Ureter (tissue), 1 donor: ENCODE data around the gene NDFIP1. TPM values are rescaled to one million over a fixed set of nuclear protein-coding genes. Genes with fewer than 3 reads are reported as not detected.
"Not testable (repeated sequence)": the region's sequence is repeated elsewhere in the genome, so short reads cannot be mapped to it uniquely, and the experiment has no call there.

ENCODE experiments used
- DNase-seq: peaks from one replicate; pipeline ENCODE4 v3.0.0-alpha.2; 2020; ENCODE audit warnings: low spot score
- total RNA-seq: library from RNA; stranded (reverse); gene quantifications from one replicate; pipeline ENCODE4 v1.2.4, GENCODE V29; 2023
- donor health status: DM: yes; HTN: yes; CAD: no.

Gene NDFIP1
- 69.6 TPM for total RNA-seq

- peak; percentile 90 for DNase-seq
Measured at GRCh38 chr5:142108432-142109330, at the start of gene NDFIP1. Gene NDFIP1 (plus strand): TSS chr5:142108779. CDS start chr5:142108975, 196 bp downstream.

DNA sequence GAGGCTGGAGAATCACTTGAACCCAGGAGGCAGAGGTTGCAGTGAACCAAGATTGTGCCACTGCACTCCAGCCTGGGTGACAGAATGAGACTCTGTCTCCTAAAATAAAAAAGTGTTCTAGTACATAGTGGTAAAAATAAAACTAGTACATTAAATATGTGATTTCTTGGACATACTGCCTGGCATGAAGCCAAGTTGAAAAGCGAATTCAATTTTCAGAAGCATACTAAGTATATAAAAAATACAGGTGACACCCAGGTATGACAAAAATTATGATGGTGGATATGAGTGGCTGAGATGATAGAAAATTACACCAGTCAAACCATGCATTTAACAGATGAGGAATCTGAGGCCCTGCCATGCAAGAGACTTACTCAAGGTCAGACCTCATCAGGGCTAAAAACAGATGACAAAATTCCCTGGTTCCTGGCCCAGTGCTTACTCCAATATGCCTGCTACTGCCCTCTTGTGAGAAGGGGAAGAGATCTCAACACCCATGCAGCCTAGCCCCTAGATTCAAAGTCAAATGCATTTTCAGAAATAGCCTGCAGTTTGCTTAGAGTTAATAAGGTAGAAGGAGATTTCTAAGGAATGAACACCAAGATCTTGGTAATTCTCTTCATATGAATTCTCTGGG is 49.2 kb upstream of the NDFIP1 start:
- no peak for DNase-seq

- DNase-seq, result no peak
Measured at GRCh38 chr5:142063376-142063775, 45.2 kb upstream of the NDFIP1 start.

- DNase-seq, result peak; percentile 52
Measured at GRCh38 chr5:142063878-142064331, 44.7 kb upstream of the NDFIP1 start.

DNA sequence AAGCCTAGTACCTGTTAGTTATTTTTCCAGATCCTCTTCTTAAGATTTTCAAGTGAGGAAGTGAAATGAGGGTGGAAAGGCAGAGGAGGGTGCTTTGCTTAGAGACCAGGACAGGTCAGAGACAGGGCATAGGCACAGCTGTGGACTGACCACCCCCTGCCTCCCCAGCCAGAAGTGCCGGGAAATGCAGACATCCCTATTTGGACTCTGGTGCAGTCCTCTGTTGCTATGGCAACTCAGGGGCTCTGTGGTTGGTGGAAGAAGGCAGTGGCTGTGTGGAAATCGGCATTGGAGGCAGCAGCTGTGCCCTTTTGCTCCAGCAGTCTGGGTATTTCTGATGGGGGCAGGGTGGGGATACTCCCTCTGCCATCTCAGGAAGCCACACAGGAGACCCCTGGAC is 43.3 kb upstream of the NDFIP1 start:
- no peak for DNase-seq

- DNase-seq, result no peak
Measured at GRCh38 chr5:142069606-142070399, 38.8 kb upstream of the NDFIP1 start.

DNA sequence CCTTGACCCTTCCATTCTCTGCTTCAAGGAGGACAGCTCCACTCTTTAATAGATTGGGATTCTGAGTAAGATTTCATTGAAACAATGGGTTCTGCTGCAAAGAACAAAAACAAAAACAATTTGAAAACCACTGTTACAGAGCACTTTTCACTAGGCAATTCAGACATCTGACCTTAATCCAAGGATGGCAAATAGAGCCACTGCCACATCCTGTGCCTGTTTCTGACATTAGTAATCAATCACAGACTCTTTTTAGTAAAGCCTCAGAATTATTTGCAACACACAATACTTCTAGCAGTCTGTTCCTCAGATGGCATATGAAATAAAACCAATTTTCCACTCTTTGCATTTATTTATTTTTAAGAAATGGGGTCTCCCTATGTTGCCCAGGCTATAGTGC is 37.8 kb upstream of the NDFIP1 start:
- DNase-seq, result no peak

GRCh38 chr5:142072488-142072887 is 36.1 kb upstream of the NDFIP1 start:
- no peak for DNase-seq

DNA sequence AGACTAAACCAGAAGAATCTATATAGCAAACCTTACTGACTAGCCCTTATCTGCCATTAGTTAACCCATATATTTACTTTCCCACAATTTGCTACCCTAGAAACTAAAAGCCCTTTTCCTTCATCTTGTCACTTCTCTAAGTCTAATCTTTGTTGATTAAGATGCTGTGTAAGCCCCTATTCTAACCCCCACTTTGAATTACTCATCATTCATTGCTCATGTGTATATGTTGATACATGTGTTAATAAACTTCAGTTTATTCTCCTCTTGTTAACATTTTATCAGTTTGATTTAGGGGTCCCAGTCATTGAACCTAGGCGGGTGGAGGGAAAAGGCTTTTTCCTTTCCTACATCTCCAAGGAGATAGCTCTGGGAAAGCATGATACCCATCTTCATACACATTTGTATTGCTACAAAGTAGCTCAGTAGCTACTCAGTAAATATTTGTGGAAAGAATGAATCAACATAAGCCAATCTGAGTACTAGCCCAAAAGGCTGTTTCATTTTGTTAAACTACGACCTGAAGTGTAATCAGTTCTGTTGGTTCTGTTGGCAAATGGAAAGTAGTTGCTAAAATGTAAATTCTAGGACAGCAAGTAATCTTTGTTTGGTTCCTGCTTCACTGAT is 35.1 kb upstream of the NDFIP1 start:
- DNase-seq, result no peak

DNA sequence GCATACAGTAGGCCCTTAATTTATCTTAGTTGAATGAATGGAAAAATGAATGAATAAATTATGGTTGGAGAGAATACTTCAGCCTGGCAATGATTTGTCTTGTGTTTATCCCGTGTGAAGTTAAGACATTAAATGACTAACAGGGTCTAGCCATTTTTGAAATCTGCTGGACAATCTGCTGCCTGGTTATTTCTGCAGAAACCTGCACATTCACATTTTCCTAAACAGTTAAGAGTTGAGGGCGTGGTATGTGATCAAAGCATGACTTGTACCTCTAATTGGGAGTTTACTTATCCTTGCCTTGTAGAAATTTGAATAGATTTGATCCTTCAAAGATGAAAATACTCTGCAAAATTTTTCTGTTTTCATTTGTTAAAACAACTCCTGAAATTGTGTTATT is 34.6 kb upstream of the NDFIP1 start:
- no peak for DNase-seq

DNA sequence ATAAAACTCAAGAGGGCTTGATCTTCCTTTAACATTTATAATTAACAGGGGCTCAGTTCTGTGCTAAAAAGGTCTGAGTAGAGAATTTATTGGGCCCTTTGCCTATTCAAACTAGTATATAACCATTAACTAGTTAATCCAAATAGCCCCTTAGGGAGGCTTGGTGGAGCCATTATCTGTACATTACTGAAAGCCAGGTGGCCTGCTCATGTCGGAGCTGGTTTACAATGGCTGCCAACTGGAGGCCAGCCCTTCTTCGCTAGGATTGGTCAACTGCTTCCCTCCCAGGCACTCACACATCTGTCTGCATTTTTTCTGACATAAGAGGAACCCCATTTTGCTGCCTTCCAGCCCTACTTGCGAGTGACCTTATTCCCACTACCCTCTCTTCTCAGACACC is 30.4 kb upstream of the NDFIP1 start:
- DNase-seq, result no peak

DNA sequence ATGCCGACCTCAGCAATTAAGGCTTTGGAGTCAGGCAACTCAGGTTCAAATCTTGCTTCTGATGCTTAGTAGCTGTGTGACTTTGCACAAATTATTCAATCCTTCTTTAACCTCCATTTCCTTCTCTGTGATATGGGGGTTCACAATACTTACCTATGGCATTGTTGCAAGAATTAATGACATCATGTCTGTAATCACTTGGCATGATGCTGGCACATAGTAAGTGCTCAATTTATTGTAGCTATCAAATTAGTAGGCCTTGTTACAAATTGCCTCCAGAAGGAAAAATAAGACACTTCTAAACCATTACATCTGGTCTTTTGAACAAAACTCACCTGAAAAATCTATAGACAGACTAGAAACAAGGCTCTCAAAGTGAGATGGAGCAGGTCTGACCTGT is 29.9 kb upstream of the NDFIP1 start:
- DNase-seq, result no peak

- DNase-seq, result no peak
Measured at GRCh38 chr5:142079306-142079721, 29.3 kb upstream of the NDFIP1 start.

GRCh38 chr5:142080248-142080647 is 28.3 kb upstream of the NDFIP1 start:
- no peak for DNase-seq

DNA sequence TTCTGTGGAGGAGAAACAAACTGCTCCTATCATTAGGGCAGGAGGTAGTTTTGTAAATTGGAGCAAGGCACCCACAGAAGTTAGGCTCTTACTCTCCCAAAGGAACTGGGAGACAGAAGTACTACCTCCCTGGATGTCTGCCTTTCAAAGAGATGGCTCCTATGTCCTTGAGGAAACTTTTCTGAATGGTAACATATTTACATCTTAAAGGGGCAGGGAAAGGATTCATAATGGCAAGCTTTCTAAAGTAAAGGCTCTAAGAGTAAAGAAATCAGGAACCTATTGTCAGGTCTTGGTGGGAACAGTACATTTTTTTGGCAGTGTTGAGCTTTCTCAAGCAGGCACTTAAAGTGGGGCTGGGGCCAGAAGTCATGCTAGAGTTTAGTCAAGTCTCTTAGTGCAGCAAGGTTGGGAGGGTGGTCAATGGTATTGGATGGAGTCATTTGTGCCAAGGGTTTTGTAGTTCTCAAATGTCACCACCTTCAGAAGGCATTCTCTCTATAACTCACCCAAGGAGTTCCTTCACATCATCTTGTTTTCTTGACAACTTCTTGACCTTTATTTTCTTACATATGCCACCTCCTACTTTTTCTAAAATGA is 26.3 kb upstream of the NDFIP1 start:
- DNase-seq, result no peak

DNA sequence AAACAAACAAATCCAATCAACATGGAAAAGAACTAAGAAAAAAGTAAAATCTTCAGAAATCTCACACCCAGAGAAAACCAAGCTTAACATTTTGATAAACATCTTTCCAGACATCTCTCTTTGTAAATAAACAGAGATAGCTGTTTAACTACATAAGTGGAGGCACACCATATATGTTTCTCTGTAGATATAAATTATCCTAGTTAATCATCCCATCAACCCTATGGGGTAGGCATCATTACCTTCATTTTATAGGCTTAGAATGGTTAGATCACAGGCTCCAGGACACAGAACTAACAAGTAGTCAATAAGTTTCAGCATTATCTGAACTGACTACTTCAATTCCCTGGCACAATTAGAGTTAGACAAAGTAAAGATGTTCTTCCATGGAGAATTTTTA is 22.4 kb upstream of the NDFIP1 start:
- DNase-seq, result no peak

DNA sequence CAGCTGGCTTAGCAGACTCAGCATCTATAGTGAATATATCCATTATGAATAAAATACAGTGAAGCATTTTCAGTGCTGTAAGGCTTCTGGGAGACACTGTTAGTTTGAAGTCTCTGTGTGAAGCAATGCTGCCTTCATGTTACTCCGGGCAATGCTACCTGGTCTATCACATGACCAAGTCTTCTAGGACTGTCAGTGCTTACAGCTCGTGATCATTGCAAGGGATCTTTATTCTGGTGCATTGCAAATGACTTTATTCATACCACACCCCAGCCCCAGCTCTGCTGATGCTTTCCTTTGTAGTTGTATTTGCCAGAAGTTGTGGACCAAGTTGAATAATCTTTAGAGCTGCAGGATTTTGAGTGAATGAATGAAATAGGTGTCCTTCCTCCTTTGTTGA is 21.9 kb upstream of the NDFIP1 start:
- DNase-seq, result no peak

- no peak for DNase-seq
Measured at GRCh38 chr5:142087920-142088679, 20.5 kb upstream of the NDFIP1 start.

GRCh38 chr5:142088855-142089479 is 19.6 kb upstream of the NDFIP1 start:
- DNase-seq, result not testable (repeated sequence)

DNA sequence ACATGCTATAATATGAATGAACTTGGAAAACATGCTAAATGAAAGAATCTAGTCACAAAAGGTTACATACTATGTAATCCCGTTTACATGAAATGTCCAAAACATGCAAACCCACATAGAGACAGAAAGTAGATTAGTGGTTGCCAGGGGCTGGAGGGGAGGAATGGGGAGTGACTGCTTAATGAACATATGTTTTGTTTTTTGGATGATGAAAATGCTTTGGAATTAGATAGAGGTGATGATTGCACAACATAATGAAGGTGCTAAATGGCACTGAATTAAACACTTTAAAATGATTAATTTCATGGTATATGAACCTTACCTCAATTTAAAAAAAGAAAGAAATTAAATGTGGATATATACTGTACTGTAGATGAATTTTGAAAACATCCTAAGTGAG is 17.6 kb upstream of the NDFIP1 start:
- no peak for DNase-seq
